CD4-positive, alpha-beta memory T cell (primary cell): ENCODE measurements around the gene PCNX3. TPM values are rescaled to one million over a fixed set of nuclear protein-coding genes. Genes with fewer than 3 reads are reported as not detected.

Source experiments
- CTCF ChIA-PET: fragments of 350-600 bp; sonication (Branson Sonifier 250); formaldehyde crosslinking; loops from one replicate; lab custom pipeline; 2021; ENCODE audit warnings: inconsistent platforms; ENCODE audit not compliant: partially characterized antibody; lab: Charles Lee
- POLR2A ChIA-PET: fragments of 350-600 bp; sonication (Branson Sonifier 250); formaldehyde crosslinking; loops from one replicate; lab custom pipeline; 2021; ENCODE audit not compliant: partially characterized antibody; lab: Charles Lee
- DNase-seq, 5 donors: peaks; one replicate each; pipeline versions ENCODE4 v3.0.0 to v3.0.0-alpha.2; 2020 to 2022; ENCODE audit warnings: mixed read lengths in 1 of 5
- H3K27ac ChIP-seq: one replicate; pipeline ENCODE4 v1.7.0; 2013; ENCODE audit warnings: low read depth, low read length
- H3K27me3 ChIP-seq: 2 replicates; pipeline ENCODE4 v1.7.0; 2013; ENCODE audit warnings: mild to moderate bottlenecking, low read length, moderate library complexity; ENCODE audit not compliant: insufficient read depth
- H3K36me3 ChIP-seq: 2 replicates; pipeline ENCODE4 v1.7.0; 2013; ENCODE audit warnings: mild to moderate bottlenecking, low read length, moderate library complexity; ENCODE audit not compliant: insufficient read depth
- H3K4me1 ChIP-seq: 2 replicates; pipeline ENCODE4 v1.7.0; 2013; ENCODE audit warnings: mild to moderate bottlenecking, low read length, moderate library complexity; ENCODE audit not compliant: insufficient read depth
- H3K4me3 ChIP-seq, 2 donors: one replicate each; pipeline ENCODE4 v1.7.0; 2013; ENCODE audit warnings: low read length in 2 of 2, mild to moderate bottlenecking in 1 of 2
- H3K9me3 ChIP-seq, 2 donors: one replicate each; pipeline ENCODE4 v1.7.0; 2013; ENCODE audit warnings: low read length in 2 of 2, control low read depth in 1 of 2; ENCODE audit not compliant: control insufficient read depth in 1 of 2
- H3K27ac Mint-ChIP-seq, 7 donors: one replicate each; pipeline ENCODE4 v1.8.0; 2020 to 2021; ENCODE audit warnings: mixed read lengths in 7 of 7, mild to moderate bottlenecking in 6 of 7, inconsistent platforms in 3 of 7, moderate library complexity in 3 of 7
- H3K27me3 Mint-ChIP-seq, 2 donors: one replicate each; pipeline ENCODE4 v1.8.0; 2020 to 2021; ENCODE audit warnings: mixed read lengths in 2 of 2
- H3K36me3 Mint-ChIP-seq, 2 donors: one replicate each; pipeline ENCODE4 v1.8.0; 2020 to 2021; ENCODE audit warnings: mixed read lengths in 2 of 2, inconsistent platforms in 1 of 2, mild to moderate bottlenecking in 1 of 2
- H3K4me1 Mint-ChIP-seq, 4 donors: one replicate each; pipeline ENCODE4 v1.8.0; 2020 to 2021; ENCODE audit warnings: mixed read lengths in 4 of 4, mild to moderate bottlenecking in 1 of 4
- H3K4me3 Mint-ChIP-seq, 8 donors: one replicate each; pipeline ENCODE4 v1.8.0; 2020 to 2021; ENCODE audit warnings: mixed read lengths in 8 of 8, mild to moderate bottlenecking in 7 of 8, moderate library complexity in 6 of 8, inconsistent platforms in 3 of 8
- H3K9me3 Mint-ChIP-seq, 8 donors: one replicate each; pipeline ENCODE4 v1.8.0; 2020 to 2021; ENCODE audit warnings: mixed read lengths in 8 of 8, mild to moderate bottlenecking in 5 of 8, inconsistent platforms in 3 of 8, moderate library complexity in 1 of 8
- intact Hi-C: fragments of 100-400 bp; cut with micrococcal nuclease; formaldehyde crosslinking; loops from one replicate; pipeline ENCODE4 v1.15.1; 2023
- polyA plus RNA-seq, 2 donors: library from polyadenylated mRNA; unstranded; fragments of 300-500 nt; fragmentation: Illumina TruSeq; gene quantifications; one replicate each; pipeline ENCODE4 v1.2.3, GENCODE V29; 2021
- total RNA-seq, 2 experiments: library from RNA; stranded (reverse); gene quantifications; one replicate each; pipeline ENCODE4 v1.2.3, GENCODE V29; 2021

Gene PCNX3
- total and polyA plus RNA-seq, 4 experiments from 2014 or later: 0.41 to 66.3 (median 34.8) TPM

- no peaks in the 10 kb centered on the region for H3K27me3 ChIP-seq
- H3K4me1 ChIP-seq: peaks cover 27% of the 10 kb centered on the region
- Mint-ChIP-seq H3K9me3 (no peaks in the 10 kb centered on the region), H3K36me3 (peaks cover 10 to 47% of the 10 kb centered on the region in 2 donors), H3K4me1 (peaks cover 15 to 46% (median 31%) of the 10 kb centered on the region in 4 donors), H3K27me3 (no peaks in the 10 kb centered on the region), H3K27ac (peak overlapping the region; percentile 79 to 98 (median 94)), H3K4me3 (peak overlapping the region; percentile 92 to 97 (median 95))
- POLR2A ChIA-PET: interaction anchor here (0.6 to 8.1 kb wide), 9 partner anchors 8 to 242 kb away, joined by 3 to 113 read pairs (median 10); partner anchors contain the start of genes CFL1, KAT5, MUS81 and RELA
- peaks cover 49% of the 10 kb centered on the region for H3K36me3 ChIP-seq
- CTCF ChIA-PET: interaction anchor here (1.2 to 1.3 kb wide), 2 partner anchors 9 to 29 kb away, joined by 3 to 4 read pairs; no protein-coding TSS in a partner anchor
- intact Hi-C loops: loop anchor here (5.0 kb wide), 1 partner anchor 95 kb away; the partner anchor contains the start of gene KAT5
- peak overlapping the region; percentile 44 to 57 for H3K4me3 ChIP-seq
- peak overlapping the region; percentile 96 for H3K27ac ChIP-seq
- H3K9me3 ChIP-seq: no peaks in the 10 kb centered on the region
- DNase-seq: no peak
These were observed 1.7 kb downstream of the PCNX3 start for GRCh38 chr11:65617136-65617850.

DNA sequence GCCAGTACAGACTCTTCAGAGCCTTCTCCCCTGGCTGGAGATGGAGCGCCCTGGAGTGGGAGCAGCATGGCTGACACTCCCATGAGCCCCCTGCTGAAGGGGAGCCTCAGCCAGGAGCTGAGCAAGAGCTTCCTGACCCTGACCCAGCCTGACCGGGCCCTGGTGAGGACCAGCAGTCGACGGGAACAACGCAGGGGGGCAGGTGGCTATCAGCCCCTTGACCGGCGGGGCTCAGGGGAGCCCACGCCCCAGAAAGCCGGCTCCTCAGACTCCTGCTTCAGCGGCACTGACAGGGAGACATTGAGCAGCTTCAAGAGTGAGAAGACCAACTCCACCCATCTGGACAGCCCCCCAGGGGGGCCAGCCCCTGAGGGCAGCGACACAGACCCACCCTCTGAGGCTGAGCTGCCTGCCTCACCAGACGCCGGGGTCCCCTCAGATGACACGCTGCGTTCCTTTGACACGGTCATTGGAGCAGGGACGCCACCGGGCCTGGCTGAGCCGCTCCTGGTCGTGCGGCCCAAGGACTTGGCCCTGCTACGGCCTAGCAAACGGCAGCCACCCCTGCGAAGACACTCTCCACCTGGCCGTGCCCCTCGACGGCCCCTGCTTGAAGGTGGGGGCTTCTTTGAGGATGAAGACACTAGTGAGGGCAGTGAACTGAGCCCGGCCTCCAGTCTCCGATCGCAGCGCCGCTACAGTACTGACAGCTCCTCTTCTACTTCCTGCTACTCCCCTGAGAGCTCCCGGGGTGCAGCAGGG is 2.6 kb downstream of the PCNX3 start:
- peaks cover 49% of the 10 kb centered on the region for H3K36me3 ChIP-seq
- no peak overlapping the region for H3K4me3 ChIP-seq
- H3K4me1 Mint-ChIP-seq: peaks cover 15 to 40% (median 25%) of the 10 kb centered on the region in 4 donors
- H3K27ac Mint-ChIP-seq: no peak overlapping the region
- H3K27me3 Mint-ChIP-seq: no peaks in the 10 kb centered on the region
- H3K27ac ChIP-seq: peak overlapping the region; percentile 1
- H3K9me3 Mint-ChIP-seq: no peaks in the 10 kb centered on the region
- CTCF ChIA-PET: interaction anchor here (1.0 to 1.3 kb wide), 2 partner anchors 30 to 162 kb away, joined by 3 read pairs; no protein-coding TSS in a partner anchor
- POLR2A ChIA-PET: interaction anchor here (0.6 to 8.1 kb wide), 4 partner anchors 8 to 1224 kb away, joined by 3 to 113 read pairs (median 54); partner anchors contain the start of gene SIPA1
- peaks cover 8 to 52% of the 10 kb centered on the region in 2 donors for H3K36me3 Mint-ChIP-seq
- DNase-seq: no peak
- H3K4me3 Mint-ChIP-seq: peak overlapping the region in 3 of 8 donors; percentile 34 to 52 (median 50)
- peaks cover 18% of the 10 kb centered on the region for H3K4me1 ChIP-seq
- no peaks in the 10 kb centered on the region for H3K9me3 ChIP-seq
- H3K27me3 ChIP-seq: no peaks in the 10 kb centered on the region
- intact Hi-C loops: loop anchor here (5.0 kb wide), 1 partner anchor 94 kb away; the partner anchor contains the start of gene KAT5

- no peak for DNase-seq
- POLR2A ChIA-PET: interaction anchor here (0.6 to 8.1 kb wide), 2 partner anchors 22 to 1224 kb away, joined by 3 to 113 read pairs; partner anchors contain the start of gene SIPA1
- Mint-ChIP-seq H3K36me3 (peaks cover 8 to 56% of the 10 kb centered on the region in 2 donors), H3K4me1 (peaks cover 15 to 37% (median 22%) of the 10 kb centered on the region in 4 donors), H3K9me3 (no peaks in the 10 kb centered on the region), H3K4me3 (peak overlapping the region in 2 of 8 donors; percentile 32 to 36), H3K27ac (peak overlapping the region in 2 of 7 donors; percentile 37 to 72), H3K27me3 (no peaks in the 10 kb centered on the region)
- Histone ChIP-seq H3K4me3 (no peak overlapping the region), H3K27ac (no peak overlapping the region), H3K9me3 (no peaks in the 10 kb centered on the region), H3K27me3 (no peaks in the 10 kb centered on the region), H3K4me1 (peaks cover 14% of the 10 kb centered on the region), H3K36me3 (peaks cover 53% of the 10 kb centered on the region)
- intact Hi-C loops: loop anchor here (5.0 kb wide), 1 partner anchor 94 kb away; the partner anchor contains the start of gene KAT5
- CTCF ChIA-PET: interaction anchor here (0.9 to 1.0 kb wide), 2 partner anchors 69 to 161 kb away, joined by 3 read pairs; no protein-coding TSS in a partner anchor
These were observed 3.2 kb downstream of the PCNX3 start for GRCh38 chr11:65618763-65619162.

GRCh38 chr11:65619281-65619928 is 3.8 kb downstream of the PCNX3 start:
- Histone ChIP-seq H3K4me3 (no peak overlapping the region), H3K27me3 (no peaks in the 10 kb centered on the region), H3K36me3 (peaks cover 54% of the 10 kb centered on the region), H3K9me3 (no peaks in the 10 kb centered on the region), H3K4me1 (peaks cover 14% of the 10 kb centered on the region), H3K27ac (no peak overlapping the region)
- H3K27me3 Mint-ChIP-seq: no peaks in the 10 kb centered on the region
- H3K27ac Mint-ChIP-seq: peak overlapping the region in 1 of 7 donors; percentile 29
- peaks cover 13 to 40% (median 19%) of the 10 kb centered on the region in 4 donors for H3K4me1 Mint-ChIP-seq
- intact Hi-C loops: loop anchor here (5.0 kb wide), 1 partner anchor 93 kb away; the partner anchor contains the start of gene KAT5
- CTCF ChIA-PET: interaction anchor here (0.9 to 1.0 kb wide), 2 partner anchors 68 to 160 kb away, joined by 3 read pairs; no protein-coding TSS in a partner anchor
- H3K36me3 Mint-ChIP-seq: peaks cover 8 to 55% of the 10 kb centered on the region in 2 donors
- no peak for DNase-seq
- POLR2A ChIA-PET: interaction anchor here (1.4 to 8.1 kb wide), 2 partner anchors 21 to 160 kb away, joined by 3 to 113 read pairs; partner anchors contain the start of gene SIPA1
- no peaks in the 10 kb centered on the region for H3K9me3 Mint-ChIP-seq
- H3K4me3 Mint-ChIP-seq: peak overlapping the region in 1 of 8 donors; percentile 39

DNA sequence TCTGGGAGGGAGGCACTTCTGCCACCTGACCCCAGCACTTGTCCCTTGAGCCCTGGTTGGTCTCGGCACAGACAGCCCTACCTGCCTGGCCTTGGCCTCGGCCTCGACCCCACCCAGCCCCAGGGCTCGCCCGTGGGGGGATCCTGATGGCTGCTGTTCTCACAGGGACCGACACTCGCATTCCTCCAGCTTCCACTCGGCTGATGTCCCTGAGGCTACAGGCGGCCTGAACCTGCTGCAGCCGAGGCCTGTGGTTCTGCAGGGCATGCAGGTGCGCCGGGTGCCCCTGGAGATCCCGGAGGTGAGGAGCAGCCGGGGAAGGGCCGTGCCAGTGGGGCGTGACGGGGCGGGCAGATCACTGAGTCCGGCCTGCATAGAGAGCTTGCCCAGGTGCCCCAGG is 5.1 kb downstream of the PCNX3 start:
- H3K27me3 Mint-ChIP-seq: no peaks in the 10 kb centered on the region
- no peaks in the 10 kb centered on the region for H3K9me3 Mint-ChIP-seq
- no peak overlapping the region for H3K4me3 Mint-ChIP-seq
- peaks cover 14% of the 10 kb centered on the region for H3K4me1 ChIP-seq
- CTCF ChIA-PET: interaction anchor here (1.6 kb wide), 1 partner anchor 91 kb away, joined by 3 read pairs; the partner anchor contains the start of gene KAT5
- peaks cover 8 to 51% of the 10 kb centered on the region in 2 donors for H3K36me3 Mint-ChIP-seq
- no peak overlapping the region for H3K27ac ChIP-seq
- peaks cover 12 to 40% (median 14%) of the 10 kb centered on the region in 4 donors for H3K4me1 Mint-ChIP-seq
- no peak overlapping the region for H3K4me3 ChIP-seq
- peak overlapping the region in 1 of 7 donors; percentile 59 for H3K27ac Mint-ChIP-seq
- no peaks in the 10 kb centered on the region for H3K9me3 ChIP-seq
- intact Hi-C loops: no loop called here
- DNase-seq: no peak
- H3K27me3 ChIP-seq: no peaks in the 10 kb centered on the region
- POLR2A ChIA-PET: interaction anchor here (1.4 to 4.6 kb wide), 2 partner anchors 18 to 159 kb away, joined by 3 to 34 read pairs; partner anchors contain the start of gene SIPA1
- H3K36me3 ChIP-seq: peaks cover 60% of the 10 kb centered on the region

GRCh38 chr11:65621460-65621859 is 5.9 kb downstream of the PCNX3 start:
- Mint-ChIP-seq H3K4me3 (no peak overlapping the region), H3K36me3 (peaks cover 6 to 56% of the 10 kb centered on the region in 2 donors), H3K9me3 (no peaks in the 10 kb centered on the region), H3K27ac (peak overlapping the region in 1 of 7 donors; percentile 59), H3K27me3 (no peaks in the 10 kb centered on the region), H3K4me1 (peaks cover 14 to 45% (median 16%) of the 10 kb centered on the region in 4 donors)
- ChIA-PET CTCF (interaction anchor here (1.6 kb wide), 1 partner anchor 90 kb away, joined by 3 read pairs; the partner anchor contains the start of gene KAT5), POLR2A (interaction anchor here (1.2 to 4.6 kb wide), 2 partner anchors 18 to 31 kb away, joined by 3 to 34 read pairs; partner anchors contain the start of gene SIPA1)
- Histone ChIP-seq H3K27ac (no peak overlapping the region), H3K4me3 (no peak overlapping the region), H3K9me3 (no peaks in the 10 kb centered on the region), H3K4me1 (peaks cover 12% of the 10 kb centered on the region), H3K36me3 (peaks cover 68% of the 10 kb centered on the region), H3K27me3 (no peaks in the 10 kb centered on the region)
- no peak for DNase-seq
- intact Hi-C loops: no loop called here
